Measurements from ENCODE around the gene TMPRSS7. TPM values are rescaled to one million over a fixed set of nuclear protein-coding genes. Genes with fewer than 3 reads are reported as not detected.

TMPRSS7 gene
- total and polyA plus RNA-seq, 2 of the 8 experiments (the other 6 are each of a cell fraction or from before 2014, with no cell fraction given) = not detected

- 84% methylated on average over 4 of the region's 4 CpGs; no CpG with 5 or more reads in 1 of the 2 experiments for WGBS, 2 experiments (ENCODE audit: extremely low coverage in 1 of 2, insufficient coverage in 1 of 2, insufficient read length in 1 of 2, insufficient replicate concordance in 2 of 2, low coverage in 1 of 2, low lambda C conversion rate in 2 of 2, missing lambda C conversion rate in 1 of 2)
- no peak overlapping the region for H3K4me2 ChIP-seq (ENCODE audit: insufficient read depth in 1 of 2, low read depth in 2 of 2, low read length in 2 of 2)
- H4K20me1 ChIP-seq (replicated peaks in 1 of 2; ENCODE audit: control insufficient read depth in 1 of 2, insufficient read depth in 2 of 2, low read length in 2 of 2) = no peaks in the 10 kb centered on the region
- no peak overlapping the region for H3K56ac ChIP-seq (replicated peaks; ENCODE audit: insufficient read length, low read depth, low read length)
- no peak overlapping the region for H3K9ac ChIP-seq (replicated peaks in 1 of 4; ENCODE audit: extremely low read depth in 1 of 4, low read depth in 3 of 4, low read length in 3 of 4)
- TF ChIP-seq JUND (IDR thresholded peaks at IDR 0.05; ENCODE audit: low read length) (no peak), KDM5A (IDR thresholded peaks at IDR 0.05; ENCODE audit: low read length) (no peak), ZNF274 (IDR thresholded peaks at IDR 0.05; ENCODE audit: borderline replicate concordance, extremely low read depth, low read length) (no peak), USF2 (IDR thresholded peaks at IDR 0.05; ENCODE audit: low read length) (no peak), NRF1 (IDR thresholded peaks at IDR 0.05; ENCODE audit: low read depth, low read length) (no peak), BRCA1 (IDR thresholded peaks at IDR 0.05; ENCODE audit: low read depth, low read length) (no peak), SIX5 (IDR thresholded peaks at IDR 0.05; ENCODE audit: low read depth, low read length) (no peak), BCL11A (IDR thresholded peaks at IDR 0.05; ENCODE audit: low read depth in 2 of 2, low read length in 2 of 2) (no peak), KDM4A (IDR thresholded peaks at IDR 0.05; ENCODE audit: low read depth, low read length, severe bottlenecking) (no peak)
- no peak for DNase-seq (ENCODE audit: low read depth in 1 of 2, low spot score in 2 of 2)
- no peak overlapping the region for H3K27ac ChIP-seq (ENCODE audit: low read depth, low read length)
- H3K27me3 ChIP-seq (replicated peaks in 1 of 4; ENCODE audit: control insufficient read depth in 3 of 4, extremely low read depth in 1 of 4, insufficient read depth in 3 of 4, low read length in 3 of 4) = peaks cover 0 to 12% (median 7%) of the 10 kb centered on the region in 4 experiments; a peak in 3 of 7 replicates
- peaks cover 0 to 8% (median 6%) of the 10 kb centered on the region in 4 experiments; a peak in 5 of 7 replicates for H3K4me1 ChIP-seq (replicated peaks in 1 of 4; ENCODE audit: control insufficient read depth in 3 of 4, insufficient read depth in 4 of 4, low read length in 3 of 4)
- no peak overlapping the region for H3K18ac ChIP-seq (ENCODE audit: extremely low read depth, low read length)
- H2BK20ac ChIP-seq (ENCODE audit: low read length) = no peak overlapping the region
- 0 out of 2 replicates have a peak overlapping the region, but pooled peaks have one; percentile 35 for H2AFZ ChIP-seq (ENCODE audit: low read length)
- CTCF ChIA-PET (ENCODE audit: partially characterized antibody) = no interaction called here
- H3K23ac ChIP-seq (ENCODE audit: insufficient read length) = no peak overlapping the region
- H4K5ac ChIP-seq (ENCODE audit: insufficient read length, low read depth, low read length) = no peak overlapping the region
- 0 out of 4 replicates have a peak, but pooled peaks cover 0 to 8% of the 10 kb centered on the region in 2 experiments for H3K79me2 ChIP-seq (ENCODE audit: control insufficient read depth in 1 of 2, insufficient read depth in 2 of 2, low read length in 2 of 2)
- no peak overlapping the region for H3K14ac ChIP-seq (ENCODE audit: insufficient read length)
- no peaks in the 10 kb centered on the region for H3K36me3 ChIP-seq (ENCODE audit: control insufficient read depth in 2 of 4, insufficient read depth in 4 of 4, low read length in 3 of 4)
- no peak overlapping the region for H2BK12ac ChIP-seq (ENCODE audit: low read depth, low read length)
- no peak for FAIRE-seq
- H3K9me3 ChIP-seq (ENCODE audit: insufficient read depth in 2 of 2, low read depth in 1 of 2, low read length in 1 of 2) = no peaks in the 10 kb centered on the region
- H2BK5ac ChIP-seq (ENCODE audit: low read depth, low read length) = no peak overlapping the region
- H4K91ac ChIP-seq (replicated peaks; ENCODE audit: insufficient read length, low read length) = no peak overlapping the region
- H3K23me2 ChIP-seq (ENCODE audit: low read depth, low read length) = peaks cover 7% of the 10 kb centered on the region
- no peaks in the 10 kb centered on the region for H3K79me1 ChIP-seq (ENCODE audit: low read depth, low read length)
- POLR2A ChIA-PET (ENCODE audit: partially characterized antibody) = no interaction called here
- no peak overlapping the region for H2BK120ac ChIP-seq (replicated peaks; ENCODE audit: low read depth, low read length)
- no peak overlapping the region for H4K8ac ChIP-seq (ENCODE audit: extremely low read depth, insufficient read depth, low read length)
- no peak overlapping the region for H3K4me3 ChIP-seq (ENCODE audit: extremely low read depth in 1 of 4, insufficient read depth in 2 of 4, low read depth in 3 of 4, low read length in 4 of 4)
- no peak overlapping the region for H2BK15ac ChIP-seq (ENCODE audit: low read length)
- H2AK5ac ChIP-seq (ENCODE audit: low read depth, low read length) = no peak overlapping the region
- H3K4ac ChIP-seq (replicated peaks; ENCODE audit: insufficient read length, low read depth, low read length) = no peak overlapping the region
These were observed 48.7 kb downstream of the TMPRSS7 start for GRCh38 chr3:112083239-112083638.
